NOMO-1 treated with dmso at 0.1 percent for 144 hours (cell line): Measurements from ENCODE around the gene CCR9.
A peak's percentile ranks its signal among the peaks of the same experiment; 100 is the strongest.
"Not testable (repeated sequence)": the region's sequence is repeated elsewhere in the genome, so short reads cannot be mapped to it uniquely, and the experiment has no call there.

Experiments used
- DNase-seq: peaks from one replicate; lab custom pipeline; 2025; ENCODE audit not compliant: unreplicated experiment; lab: John Stamatoyannopoulos, UW

Gene CCR9

GRCh38 chr3:45885979-45886705 is at the start of gene CCR9:
Gene CCR9, plus strand, starts transcription at chr3:45886543. Its CDS starts 8,391 bp downstream, at chr3:45894934.
- no peak for DNase-seq

- no peak for DNase-seq
Observed at GRCh38 chr3:45838466-45838865, 47.9 kb upstream of the CCR9 start.

GRCh38 chr3:45841420-45841756 is 45.0 kb upstream of the CCR9 start:
- DNase-seq, result peak; percentile 28

DNA sequence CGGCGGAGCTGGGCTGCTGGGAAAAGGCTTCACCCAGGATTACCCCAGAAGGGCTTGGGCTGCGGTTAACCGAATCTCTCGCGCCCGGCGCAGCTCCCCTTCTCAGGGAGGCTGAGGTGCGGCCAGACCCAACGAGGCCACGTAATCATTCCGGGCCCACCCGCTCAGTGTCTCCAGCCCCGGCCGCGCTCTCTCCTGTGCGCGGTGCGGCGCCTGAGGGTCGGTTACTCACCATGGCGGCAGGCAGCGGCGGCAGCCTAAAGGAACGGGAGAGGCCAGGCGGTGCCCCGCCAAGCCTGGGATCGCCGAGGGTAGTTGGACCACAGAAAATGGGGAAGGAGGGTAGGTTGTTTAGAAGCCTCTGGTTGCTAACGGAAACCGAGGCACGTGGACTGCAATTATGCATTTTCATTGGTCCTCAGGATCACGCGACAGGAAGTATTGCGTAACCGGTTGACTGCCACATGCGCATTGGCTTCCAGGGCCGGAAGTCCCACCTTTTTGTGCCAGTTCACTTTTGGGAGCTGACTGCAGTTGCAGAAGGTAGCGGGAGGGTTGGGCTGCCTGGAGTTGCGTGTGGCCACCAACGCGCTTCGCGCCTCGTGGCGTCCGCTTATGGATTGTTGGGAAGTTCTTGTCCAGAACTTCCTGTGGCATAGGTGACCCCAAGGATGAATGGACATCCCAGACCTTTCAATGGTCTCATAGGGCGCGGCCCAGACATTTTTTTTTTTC is 44.4 kb upstream of the CCR9 start, which contains the start of gene LZTFL1:
Gene LZTFL1, minus strand, starts transcription at position 363 of the 735 bp plus-strand sequence. Its CDS starts 128 bp downstream, at position 235.
- peak; percentile 94 for DNase-seq

- DNase-seq, result no peak
Observed at GRCh38 chr3:45842851-45843625, 43.3 kb upstream of the CCR9 start.

- DNase-seq, result no peak
Observed at GRCh38 chr3:45844616-45845015, 41.7 kb upstream of the CCR9 start.

DNA sequence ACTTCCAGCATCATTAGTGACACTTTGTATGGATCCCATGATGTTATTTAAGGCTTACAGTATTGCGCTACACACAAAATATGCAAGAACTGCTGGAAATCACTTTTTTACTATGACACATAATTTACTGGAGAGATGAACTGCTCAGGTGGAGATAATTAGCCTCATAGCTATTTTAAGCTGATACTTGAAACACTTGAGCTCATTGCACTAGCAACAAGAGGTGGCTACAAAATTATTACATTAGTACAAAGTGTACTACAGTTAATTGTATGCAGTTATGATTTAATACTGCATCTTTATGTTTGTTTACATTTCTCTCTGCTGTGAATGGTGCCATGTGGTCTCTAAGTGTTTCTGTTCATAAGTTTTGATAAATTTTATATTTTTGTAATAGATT is 38.0 kb upstream of the CCR9 start:
- no peak for DNase-seq

DNA sequence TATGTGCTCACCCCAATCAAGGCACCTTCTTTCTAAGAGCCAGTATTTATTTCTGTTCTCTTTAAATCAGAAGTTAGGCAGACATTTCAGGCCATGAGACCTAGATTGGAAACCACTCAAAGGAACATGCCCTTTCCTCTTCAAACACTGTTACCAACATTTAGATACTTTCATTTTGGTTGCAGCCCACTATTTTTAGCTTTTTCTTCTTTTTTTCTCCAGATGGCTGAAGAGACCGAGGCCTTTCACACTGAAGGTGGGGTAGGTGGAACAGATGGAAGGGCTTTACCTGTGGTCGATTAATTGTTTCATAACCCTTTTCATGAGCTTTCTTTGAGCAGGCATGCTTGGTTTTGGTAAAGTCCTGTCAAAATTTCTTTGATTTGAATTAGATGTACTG is 33.5 kb upstream of the CCR9 start:
- DNase-seq, result no peak

GRCh38 chr3:45856323-45856722 is 30.0 kb upstream of the CCR9 start:
- not testable (repeated sequence) for DNase-seq

- not testable (repeated sequence) for DNase-seq
Observed at GRCh38 chr3:45857024-45857423, 29.3 kb upstream of the CCR9 start.

DNA sequence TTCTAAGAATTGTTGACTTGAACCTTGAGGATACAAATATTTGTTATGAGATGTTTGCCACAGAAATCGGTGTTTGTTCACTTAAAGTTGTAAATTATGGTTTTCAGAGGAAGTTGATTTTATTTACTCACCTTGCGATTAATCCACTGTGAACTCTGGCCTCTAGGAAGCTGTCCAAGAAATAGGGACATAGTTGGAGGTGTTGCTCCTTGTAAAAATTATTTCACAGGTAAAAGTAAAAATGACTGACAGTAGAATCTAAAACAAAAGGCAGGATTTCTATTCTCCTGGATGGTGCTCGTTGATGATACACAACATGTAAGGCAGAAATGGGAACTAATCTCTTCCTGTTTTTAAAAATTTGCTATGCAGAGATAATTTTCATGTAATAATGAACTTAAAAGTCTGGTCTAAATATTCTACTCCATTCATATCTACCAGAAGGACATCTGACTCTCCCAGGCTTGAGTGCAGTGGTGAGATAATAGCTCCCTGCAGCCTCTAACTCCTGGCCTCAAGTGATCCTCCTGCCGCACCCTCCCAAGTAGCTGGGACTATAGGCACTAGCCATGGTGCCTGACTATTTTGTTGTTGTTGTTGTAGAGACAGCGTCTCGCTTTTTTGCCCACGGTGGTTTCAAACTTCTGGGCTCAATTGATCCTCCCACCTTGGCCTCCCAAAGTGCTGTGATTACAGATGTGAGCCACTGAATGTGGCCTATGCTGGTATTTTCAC is 27.4 kb upstream of the CCR9 start:
- no peak for DNase-seq

- no peak for DNase-seq
Observed at GRCh38 chr3:45860481-45860880, 25.9 kb upstream of the CCR9 start.

DNA sequence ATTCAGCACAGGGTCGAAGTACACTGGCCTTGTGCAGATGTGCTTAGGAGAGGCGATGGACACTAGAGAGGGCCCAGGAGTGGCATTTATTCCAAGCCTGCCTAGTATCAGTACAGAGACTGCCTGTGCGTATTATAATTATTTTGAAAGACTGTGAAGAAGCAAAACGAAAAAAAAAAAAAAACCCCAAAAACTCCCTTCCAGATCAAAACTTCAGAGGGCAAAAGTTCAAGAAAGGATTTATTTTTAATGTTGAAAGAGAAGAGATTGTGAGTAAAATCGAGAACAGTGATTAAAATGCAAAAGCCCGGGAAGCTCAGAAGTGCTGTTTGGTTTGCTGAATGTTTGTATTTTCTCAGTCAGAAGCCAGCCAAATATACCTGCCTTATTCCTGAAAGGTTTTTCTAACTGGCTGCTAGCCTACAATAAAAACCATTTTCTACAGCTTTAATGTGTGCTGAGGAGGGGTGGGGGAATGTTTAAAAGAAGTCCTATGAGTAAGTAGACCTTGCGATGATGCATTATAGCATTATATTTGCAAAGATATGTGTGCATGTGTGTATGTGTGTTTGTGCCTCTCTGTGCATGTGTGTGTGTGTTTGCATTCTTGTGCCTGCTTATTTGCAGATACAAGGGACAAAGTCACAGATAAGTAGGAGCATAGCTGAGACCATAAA is 25.2 kb upstream of the CCR9 start:
- DNase-seq, result no peak

DNA sequence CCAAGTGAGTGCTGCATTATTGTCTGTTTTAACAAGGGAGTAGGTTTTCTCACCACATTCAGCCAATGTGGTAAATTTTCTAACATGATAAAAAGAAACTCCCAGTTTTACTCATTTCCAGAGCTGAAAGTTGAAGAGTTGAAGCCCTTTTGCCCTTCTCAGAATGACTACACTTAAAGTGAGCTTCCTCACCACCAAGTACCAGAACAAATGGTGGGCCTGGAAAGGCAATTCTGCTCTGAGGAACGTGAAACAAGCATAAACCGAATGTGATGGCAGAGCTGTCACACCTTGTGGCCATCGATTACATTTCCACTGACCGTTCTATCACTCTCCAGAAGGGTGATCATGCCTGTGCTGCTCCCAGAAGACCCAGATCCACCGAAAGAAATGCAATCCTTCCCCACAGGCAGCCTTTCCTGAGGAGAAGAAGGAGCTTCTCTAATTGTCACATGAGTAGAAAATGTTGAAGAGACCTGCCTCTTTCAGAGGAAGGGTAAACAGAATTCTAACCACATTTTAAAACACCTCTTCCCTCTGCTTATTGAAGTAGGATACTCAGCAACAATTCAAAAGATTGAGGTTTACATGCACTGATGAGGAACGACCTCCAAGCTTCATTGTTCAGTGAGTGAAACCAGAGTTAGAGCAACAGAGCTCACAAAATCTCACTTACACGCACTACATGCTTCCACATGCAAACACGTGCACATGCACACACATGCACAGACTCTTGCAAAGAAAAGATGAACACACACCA is 21.4 kb upstream of the CCR9 start:
- no peak for DNase-seq

GRCh38 chr3:45865563-45865962 is 20.8 kb upstream of the CCR9 start:
- DNase-seq, result no peak

DNA sequence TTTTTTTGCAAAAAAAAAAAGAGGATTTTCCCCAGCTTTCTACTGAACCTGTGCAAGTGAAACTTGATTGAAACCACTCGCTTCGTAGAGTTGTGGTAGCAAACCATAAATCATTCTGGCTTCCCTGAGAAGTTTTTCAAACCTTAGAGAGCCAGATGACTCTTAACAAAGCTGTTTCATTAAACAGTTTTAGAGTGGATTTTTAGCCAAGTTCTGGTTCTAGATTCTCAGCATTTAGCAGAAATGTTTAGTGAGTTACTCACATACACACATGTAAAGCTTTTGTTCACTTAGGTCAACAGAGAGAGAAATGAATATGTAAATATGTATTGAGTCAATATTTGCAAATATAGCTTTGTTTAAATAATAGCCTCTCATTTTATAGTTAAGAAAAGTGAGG is 18.1 kb upstream of the CCR9 start:
- DNase-seq, result no peak

GRCh38 chr3:45868650-45869049 is 17.7 kb upstream of the CCR9 start:
- DNase-seq, result no peak

DNA sequence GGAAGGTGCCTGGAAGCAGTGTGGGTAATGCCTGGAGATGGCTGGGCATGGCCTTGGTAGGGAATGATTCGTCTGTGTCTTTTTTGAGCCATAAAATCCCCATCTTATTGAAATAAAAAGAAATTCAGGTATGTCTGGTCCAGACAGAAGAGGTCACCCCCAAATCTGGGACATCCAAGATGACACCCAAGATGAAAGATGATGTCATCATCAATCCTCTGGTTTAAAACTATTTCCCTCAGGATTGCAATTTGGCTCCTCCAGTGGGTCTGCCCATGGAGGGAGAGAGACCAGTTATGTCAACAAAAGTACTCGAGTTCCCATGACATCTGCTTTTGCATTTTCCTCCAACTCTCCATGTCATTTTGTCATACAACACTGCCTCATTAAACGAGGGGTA is 16.7 kb upstream of the CCR9 start:
- no peak for DNase-seq

DNA sequence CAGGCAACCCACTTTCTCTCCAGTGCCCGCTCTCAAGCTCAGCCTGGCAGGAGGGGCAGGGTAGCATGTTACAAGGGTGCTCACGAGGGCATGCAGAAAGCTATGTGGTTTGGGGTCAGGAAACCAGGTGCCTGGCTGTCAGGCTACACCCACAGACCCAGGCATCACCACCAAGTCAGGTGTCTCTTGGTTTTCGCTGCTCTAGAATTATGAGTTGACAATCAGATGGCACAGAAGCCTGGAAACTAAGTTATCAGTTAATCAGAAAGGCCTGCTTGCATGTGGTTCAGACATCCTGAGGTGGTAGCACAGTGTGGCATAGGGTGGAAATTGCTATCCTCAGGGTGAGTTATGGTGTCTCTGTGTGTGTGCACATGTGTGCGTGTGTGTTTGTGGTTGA is 16.2 kb upstream of the CCR9 start:
- DNase-seq, result no peak

- DNase-seq, result no peak
Observed at GRCh38 chr3:45871780-45872179, 14.6 kb upstream of the CCR9 start.
